Adrenal gland (tissue), 12 donors: ENCODE measurements around the gene TLK2. TPM values are rescaled to one million over a fixed set of nuclear protein-coding genes. Genes with fewer than 3 reads are reported as not detected.

Experiments
- DNase-seq, 7 donors: peaks; one replicate each; pipeline ENCODE4 v3.0.0-alpha.2; 2019 to 2020
- H3K27ac ChIP-seq, 5 donors: fragments of 200-600 bp; sonication (generic) in 4 of 5; 1 replicate in 3 of 5; 2 replicates in 2 of 5; pipeline versions ENCODE4 v1.5.1 to v1.8.0; 2016 to 2020; ENCODE audit warnings: mild to moderate bottlenecking in 1 of 5
- H3K27me3 ChIP-seq: fragments of 200-600 bp; 2 replicates; pipeline ENCODE4 v1.8.0; 2021
- H3K36me3 ChIP-seq, 2 donors: fragments of 200-600 bp; replicated peaks in 1 of 2; 1 replicate in 1 of 2; 2 replicates in 1 of 2; pipeline versions ENCODE4 v1.5.1 to v1.8.0; 2018 to 2022
- H3K4me1 ChIP-seq, 2 donors: fragments of 200-600 bp; replicated peaks in 1 of 2; 1 replicate in 1 of 2; 2 replicates in 1 of 2; pipeline versions ENCODE4 v1.5.1 to v1.8.0; 2018 to 2021
- H3K4me3 ChIP-seq, 4 donors: fragments of 200-600 bp; sonication (generic) in 3 of 4; one replicate each; pipeline ENCODE4 v1.5.1; 2016 to 2018
- H3K9me3 ChIP-seq, 3 donors: fragments of 200-600 bp; sonication (generic) in 1 of 3; replicated peaks in 1 of 3; 1 replicate in 2 of 3; 2 replicates in 1 of 3; pipeline versions ENCODE4 v1.5.1 to v1.8.0; 2016 to 2021
- CTCF ChIP-seq, 6 experiments: fragments of 450-650 bp in 4 of 6; fragments of 200-600 bp in 2 of 6; sonication (generic) in 1 of 6; IDR thresholded peaks; 1 replicate in 5 of 6; 2 replicates in 1 of 6; pipeline versions ENCODE4 v1.5.1 to v1.8.0; 2016 to 2021; ENCODE audit warnings: antibody characterized with exemption in 6 of 6, mild to moderate bottlenecking in 2 of 6, moderate library complexity in 1 of 6
- POLR2A ChIP-seq, 2 donors: fragments of 450-650 bp; IDR thresholded peaks; one replicate each; pipeline ENCODE4 v1.6.1; 2017; ENCODE audit warnings: antibody characterized with exemption in 2 of 2, mild to moderate bottlenecking in 2 of 2, moderate library complexity in 1 of 2
- WGBS, 4 donors: extraction: QIAGEN DNeasy Blood & Tissue Kit in 2 of 4; methylation state at CpG; one replicate each; pipeline versions ENCODE4 v1.1.5 to v1.1.7; 2013 to 2017; 5-methylcytosine and 5-hydroxymethylcytosine counted together
- intact Hi-C, 2 donors: fragments of 100-400 bp; cut with DNase I; formaldehyde crosslinking; loops; one replicate each; pipeline versions ENCODE4 v1.14.1 to v1.15.0; 2022 to 2023
- polyA plus RNA-seq, 3 donors: library from polyadenylated mRNA; stranded (reverse); fragments of 200-250 nt in 2 of 3; fragments of 350-450 nt in 1 of 3; fragmentation: Illumina TruSeq in 1 of 3; extraction: RNeasy Lipid Tissue Mini Kit (QIAGEN cat#74804) in 1 of 3; gene quantifications; one replicate each; pipeline ENCODE4 v1.2.3, GENCODE V29; 2013 to 2014
- total RNA-seq, 9 donors: library from RNA; depleted of rRNA in 4 of 9; stranded (reverse); fragments of >200 nt in 4 of 9; fragments of 120-200 nt in 1 of 9; fragmentation: NEBNext Ultra II Directional in 1 of 9; extraction: Animal tissue kit (Norgen Biotek cat#: 25700) in 1 of 9; gene quantifications; one replicate each; pipeline versions ENCODE4 v1.1.0 to v1.2.4, GENCODE V29; 2013 to 2023
- donor health status: healthy with polysubstance abuse.
- donor health status: Bipolar disorder and iron deficiency.
- donor health status: DM: yes; HTN: yes; CAD: no.
- donor health status: DM: no; HTN: no; CAD: no.
- donor health status: DM: no; HTN: no; CAD: no.
- donor health status: DM: yes; HTN: yes; CAD: no.

TLK2 gene
- total and polyA plus RNA-seq, 12 donors: 13.2 to 68.3 (median 31.2) TPM

DNA sequence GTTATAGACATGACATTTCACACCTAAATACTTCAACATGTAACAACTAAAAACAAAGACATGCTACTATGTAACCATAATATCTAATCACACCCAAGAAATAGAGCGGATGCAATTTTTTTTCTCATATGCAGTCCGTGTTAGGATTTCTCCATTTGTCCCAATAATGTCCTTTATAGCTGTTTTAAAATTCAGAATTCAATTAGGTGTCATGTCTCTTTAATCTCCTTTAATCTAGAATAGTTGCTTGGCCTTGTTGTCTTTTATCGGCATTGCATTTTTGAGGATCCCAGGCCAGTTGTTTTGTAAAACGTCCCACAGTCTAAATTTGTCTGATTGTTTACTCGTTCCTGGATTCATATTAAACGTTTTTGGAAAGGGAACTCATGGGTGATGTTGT is 163.3 kb downstream of the TLK2 start:
- Histone ChIP-seq H3K4me3 (no peak overlapping the region), H3K27me3 (no peaks in the 10 kb centered on the region), H3K27ac (no peak overlapping the region), H3K36me3 (no peaks in the 10 kb centered on the region), H3K9me3 (no peaks in the 10 kb centered on the region), H3K4me1 (no peaks in the 10 kb centered on the region)
- DNase-seq: no peak
- WGBS, 4 donors: 57 to 70% (median 66%) methylated on average over 6 of the region's 6 CpGs
- no peak for TF ChIP-seq POLR2A (IDR thresholded peaks at IDR 0.05)
- TF ChIP-seq CTCF (IDR thresholded peaks at IDR 0.05): no peak
- intact Hi-C loops: no loop called here

- no peak for DNase-seq
- TF ChIP-seq CTCF (IDR thresholded peaks at IDR 0.05) (no peak), POLR2A (IDR thresholded peaks at IDR 0.05) (no peak)
- H3K9me3 ChIP-seq: no peaks in the 10 kb centered on the region
- H3K4me3 ChIP-seq: no peak overlapping the region
- no peaks in the 10 kb centered on the region for H3K36me3 ChIP-seq
- 75 to 82% (median 76%) methylated on average over 6 of the region's 6 CpGs for WGBS, 4 donors
- no peak overlapping the region for H3K27ac ChIP-seq
- H3K4me1 ChIP-seq: no peaks in the 10 kb centered on the region
- H3K27me3 ChIP-seq: no peaks in the 10 kb centered on the region
- intact Hi-C loops: no loop called here
Measured at GRCh38 chr17:62643496-62643895, 164.9 kb downstream of the TLK2 start.

GRCh38 chr17:62644487-62645173 is 166.0 kb downstream of the TLK2 start:
- no peak overlapping the region for H3K4me3 ChIP-seq
- H3K36me3 ChIP-seq: no peaks in the 10 kb centered on the region
- intact Hi-C loops: no loop called here
- no peaks in the 10 kb centered on the region for H3K4me1 ChIP-seq
- WGBS, 4 donors: 74 to 85% (median 79%) methylated on average over 11 to 17 of the region's 17 CpGs
- H3K27ac ChIP-seq: no peak overlapping the region
- no peak for DNase-seq
- TF ChIP-seq CTCF (IDR thresholded peaks at IDR 0.05): no peak
- no peak for TF ChIP-seq POLR2A (IDR thresholded peaks at IDR 0.05)
- H3K9me3 ChIP-seq: no peaks in the 10 kb centered on the region
- no peaks in the 10 kb centered on the region for H3K27me3 ChIP-seq

- WGBS, 4 donors: 40 to 61% (median 52%) methylated on average over 12 to 15 of the region's 15 CpGs
- intact Hi-C loops: no loop called here
- TF ChIP-seq POLR2A (IDR thresholded peaks at IDR 0.05) (no peak), CTCF (IDR thresholded peaks at IDR 0.05) (no peak)
- no peaks in the 10 kb centered on the region for H3K9me3 ChIP-seq
- peak overlapping the region in 1 of 5 donors; percentile 58 for H3K27ac ChIP-seq
- DNase-seq: no peak
- no peaks in the 10 kb centered on the region for H3K27me3 ChIP-seq
- peaks cover 3 to 13% of the 10 kb centered on the region in 2 donors for H3K4me1 ChIP-seq
- H3K4me3 ChIP-seq: no peak overlapping the region
- no peaks in the 10 kb centered on the region for H3K36me3 ChIP-seq
Measured at GRCh38 chr17:62648251-62648955, 169.8 kb downstream of the TLK2 start.
